Adrenal gland (tissue), 12 donors: ENCODE measurements around the gene TNS4. TPM values are rescaled to one million over a fixed set of nuclear protein-coding genes. Genes with fewer than 3 reads are reported as not detected.
A peak's percentile ranks its signal among the peaks of the same experiment; 100 is the strongest.

Source experiments
- DNase-seq, 7 donors: peaks; one replicate each; pipeline ENCODE4 v3.0.0-alpha.2; 2019 to 2020
- H3K27ac ChIP-seq, 5 donors: fragments of 200-600 bp; sonication (generic) in 4 of 5; 1 replicate in 3 of 5; 2 replicates in 2 of 5; pipeline versions ENCODE4 v1.5.1 to v1.8.0; 2016 to 2020; ENCODE audit warnings: mild to moderate bottlenecking in 1 of 5
- H3K27me3 ChIP-seq: fragments of 200-600 bp; 2 replicates; pipeline ENCODE4 v1.8.0; 2021
- H3K36me3 ChIP-seq, 2 donors: fragments of 200-600 bp; replicated peaks in 1 of 2; 1 replicate in 1 of 2; 2 replicates in 1 of 2; pipeline versions ENCODE4 v1.5.1 to v1.8.0; 2018 to 2022
- H3K4me1 ChIP-seq, 2 donors: fragments of 200-600 bp; replicated peaks in 1 of 2; 1 replicate in 1 of 2; 2 replicates in 1 of 2; pipeline versions ENCODE4 v1.5.1 to v1.8.0; 2018 to 2021
- H3K4me3 ChIP-seq, 4 donors: fragments of 200-600 bp; sonication (generic) in 3 of 4; one replicate each; pipeline ENCODE4 v1.5.1; 2016 to 2018
- H3K9me3 ChIP-seq, 3 donors: fragments of 200-600 bp; sonication (generic) in 1 of 3; replicated peaks in 1 of 3; 1 replicate in 2 of 3; 2 replicates in 1 of 3; pipeline versions ENCODE4 v1.5.1 to v1.8.0; 2016 to 2021
- POLR2A ChIP-seq, 2 donors: fragments of 450-650 bp; IDR thresholded peaks; one replicate each; pipeline ENCODE4 v1.6.1; 2017; ENCODE audit warnings: antibody characterized with exemption in 2 of 2, mild to moderate bottlenecking in 2 of 2, moderate library complexity in 1 of 2
- WGBS, 4 donors: extraction: QIAGEN DNeasy Blood & Tissue Kit in 2 of 4; methylation state at CpG; one replicate each; pipeline versions ENCODE4 v1.1.5 to v1.1.7; 2013 to 2017; 5-methylcytosine and 5-hydroxymethylcytosine counted together
- intact Hi-C, 2 donors: fragments of 100-400 bp; cut with DNase I; formaldehyde crosslinking; loops; one replicate each; pipeline versions ENCODE4 v1.14.1 to v1.15.0; 2022 to 2023
- polyA plus RNA-seq, 3 donors: library from polyadenylated mRNA; stranded (reverse); fragments of 200-250 nt in 2 of 3; fragments of 350-450 nt in 1 of 3; fragmentation: Illumina TruSeq in 1 of 3; extraction: RNeasy Lipid Tissue Mini Kit (QIAGEN cat#74804) in 1 of 3; gene quantifications; one replicate each; pipeline ENCODE4 v1.2.3, GENCODE V29; 2013 to 2014
- total RNA-seq, 9 donors: library from RNA; depleted of rRNA in 4 of 9; stranded (reverse); fragments of >200 nt in 4 of 9; fragments of 120-200 nt in 1 of 9; fragmentation: NEBNext Ultra II Directional in 1 of 9; extraction: Animal tissue kit (Norgen Biotek cat#: 25700) in 1 of 9; gene quantifications; one replicate each; pipeline versions ENCODE4 v1.1.0 to v1.2.4, GENCODE V29; 2013 to 2023
- TF ChIP-seq, protein P1 (sequence below), 6 experiments: fragments of 450-650 bp in 4 of 6; fragments of 200-600 bp in 2 of 6; sonication (generic) in 1 of 6; IDR thresholded peaks; 1 replicate in 5 of 6; 2 replicates in 1 of 6; pipeline versions ENCODE4 v1.5.1 to v1.8.0; 2016 to 2021; ENCODE audit warnings: antibody characterized with exemption in 6 of 6, mild to moderate bottlenecking in 2 of 6, moderate library complexity in 1 of 6
- donor health status: healthy with polysubstance abuse.
- donor health status: Bipolar disorder and iron deficiency.
- donor health status: DM: yes; HTN: yes; CAD: no.
- donor health status: DM: no; HTN: no; CAD: no.
- donor health status: DM: no; HTN: no; CAD: no.
- donor health status: DM: yes; HTN: yes; CAD: no.

The TNS4 gene
- total and polyA plus RNA-seq, 12 donors: 0.07 to 0.32 (median 0.11) TPM; not detected in 7

- Histone ChIP-seq H3K27ac (no peak overlapping the region), H3K27me3 (no peaks in the 10 kb centered on the region), H3K4me3 (no peak overlapping the region), H3K4me1 (no peaks in the 10 kb centered on the region), H3K9me3 (no peaks in the 10 kb centered on the region), H3K36me3 (no peaks in the 10 kb centered on the region)
- DNase-seq: peak in 1 of 7 donors; percentile 35
- intact Hi-C loops: no loop called here
- no peak for TF ChIP-seq POLR2A (IDR thresholded peaks at IDR 0.05)
- WGBS, 4 donors: 15 to 63% (median 45%) methylated on average over 4 of the region's 4 CpGs
Observed at GRCh38 chr17:40517981-40518380, 16.6 kb upstream of the TNS4 start.

GRCh38 chr17:40517286-40517662, 15.9 kb upstream of the TNS4 start:
- Histone ChIP-seq H3K4me1 (no peaks in the 10 kb centered on the region), H3K27me3 (no peaks in the 10 kb centered on the region), H3K27ac (no peak overlapping the region), H3K4me3 (no peak overlapping the region), H3K36me3 (no peaks in the 10 kb centered on the region), H3K9me3 (no peaks in the 10 kb centered on the region)
- no peak for DNase-seq
- no peak for TF ChIP-seq POLR2A (IDR thresholded peaks at IDR 0.05)
- TF ChIP-seq, protein P1, sequence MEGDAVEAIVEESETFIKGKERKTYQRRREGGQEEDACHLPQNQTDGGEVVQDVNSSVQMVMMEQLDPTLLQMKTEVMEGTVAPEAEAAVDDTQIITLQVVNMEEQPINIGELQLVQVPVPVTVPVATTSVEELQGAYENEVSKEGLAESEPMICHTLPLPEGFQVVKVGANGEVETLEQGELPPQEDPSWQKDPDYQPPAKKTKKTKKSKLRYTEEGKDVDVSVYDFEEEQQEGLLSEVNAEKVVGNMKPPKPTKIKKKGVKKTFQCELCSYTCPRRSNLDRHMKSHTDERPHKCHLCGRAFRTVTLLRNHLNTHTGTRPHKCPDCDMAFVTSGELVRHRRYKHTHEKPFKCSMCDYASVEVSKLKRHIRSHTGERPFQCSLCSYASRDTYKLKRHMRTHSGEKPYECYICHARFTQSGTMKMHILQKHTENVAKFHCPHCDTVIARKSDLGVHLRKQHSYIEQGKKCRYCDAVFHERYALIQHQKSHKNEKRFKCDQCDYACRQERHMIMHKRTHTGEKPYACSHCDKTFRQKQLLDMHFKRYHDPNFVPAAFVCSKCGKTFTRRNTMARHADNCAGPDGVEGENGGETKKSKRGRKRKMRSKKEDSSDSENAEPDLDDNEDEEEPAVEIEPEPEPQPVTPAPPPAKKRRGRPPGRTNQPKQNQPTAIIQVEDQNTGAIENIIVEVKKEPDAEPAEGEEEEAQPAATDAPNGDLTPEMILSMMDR (IDR thresholded peaks at IDR 0.05): no peak
- intact Hi-C loops: no loop called here
- 88 to 92% (median 89%) methylated on average over 2 of the region's 2 CpGs for WGBS, 4 donors

- no peak overlapping the region for H3K4me3 ChIP-seq
- no peak for DNase-seq
- no peaks in the 10 kb centered on the region for H3K27me3 ChIP-seq
- intact Hi-C loops: no loop called here
- H3K27ac ChIP-seq: peak overlapping the region in 1 of 5 donors; percentile 20
- H3K36me3 ChIP-seq: no peaks in the 10 kb centered on the region
- H3K4me1 ChIP-seq: no peaks in the 10 kb centered on the region
- WGBS, 4 donors: 58 to 79% (median 64%) methylated on average over 3 of the region's 3 CpGs
- H3K9me3 ChIP-seq: no peaks in the 10 kb centered on the region
- TF ChIP-seq, protein P1 (IDR thresholded peaks at IDR 0.05): no peak
- TF ChIP-seq POLR2A (IDR thresholded peaks at IDR 0.05): no peak
Observed at GRCh38 chr17:40516581-40517285, 15.3 kb upstream of the TNS4 start.

DNA sequence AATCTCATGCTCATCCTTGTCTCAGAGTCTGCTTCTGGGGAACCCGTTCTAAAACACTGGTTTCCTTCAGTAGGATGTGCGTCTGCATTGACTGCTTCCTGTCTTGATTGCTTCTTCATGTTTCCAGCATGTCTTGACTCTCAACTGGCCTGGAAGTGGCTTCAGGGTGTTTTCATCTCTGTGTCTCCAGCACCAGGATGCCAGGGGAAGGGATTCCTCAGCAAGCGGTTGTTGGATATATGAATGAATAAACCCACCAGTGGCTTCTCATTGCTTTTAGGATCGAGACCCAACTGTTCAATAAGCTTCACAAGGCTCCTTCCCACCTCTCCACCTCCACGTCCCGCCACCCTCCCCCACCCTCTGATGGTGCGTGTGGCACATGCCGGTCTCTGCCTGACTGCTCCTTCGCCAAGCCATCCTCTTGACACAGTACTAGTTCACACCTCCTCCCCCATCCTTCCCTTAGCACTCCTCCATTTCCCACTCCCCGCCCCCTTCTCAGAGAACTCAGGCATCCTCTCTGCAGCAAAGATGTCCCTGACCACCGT, 14.1 kb upstream of the TNS4 start:
- WGBS, 4 donors: 73 to 82% (median 82%) methylated on average over 11 of the region's 11 CpGs
- H3K4me1 ChIP-seq: no peaks in the 10 kb centered on the region
- no peak for DNase-seq
- H3K36me3 ChIP-seq: no peaks in the 10 kb centered on the region
- no peak for TF ChIP-seq POLR2A (IDR thresholded peaks at IDR 0.05)
- TF ChIP-seq, protein P1 (IDR thresholded peaks at IDR 0.05): no peak
- no peaks in the 10 kb centered on the region for H3K9me3 ChIP-seq
- no peak overlapping the region for H3K27ac ChIP-seq
- no peak overlapping the region for H3K4me3 ChIP-seq
- intact Hi-C loops: no loop called here
- no peaks in the 10 kb centered on the region for H3K27me3 ChIP-seq

GRCh38 chr17:40515011-40515410, 13.6 kb upstream of the TNS4 start:
- intact Hi-C loops: no loop called here
- Histone ChIP-seq H3K4me3 (no peak overlapping the region), H3K27ac (no peak overlapping the region), H3K27me3 (no peaks in the 10 kb centered on the region), H3K36me3 (no peaks in the 10 kb centered on the region), H3K4me1 (no peaks in the 10 kb centered on the region), H3K9me3 (no peaks in the 10 kb centered on the region)
- no peak for TF ChIP-seq POLR2A (IDR thresholded peaks at IDR 0.05)
- TF ChIP-seq, protein P1 (IDR thresholded peaks at IDR 0.05): no peak
- WGBS, 4 donors: 79 to 85% (median 82%) methylated on average over 4 of the region's 4 CpGs
- DNase-seq: no peak
